ENCODE measurements around the gene CFAP57.

Gene CFAP57

GRCh38 chr1:43256675-43257570, 84.8 kb downstream of the CFAP57 start:
- DNase-seq, result no peak

DNA sequence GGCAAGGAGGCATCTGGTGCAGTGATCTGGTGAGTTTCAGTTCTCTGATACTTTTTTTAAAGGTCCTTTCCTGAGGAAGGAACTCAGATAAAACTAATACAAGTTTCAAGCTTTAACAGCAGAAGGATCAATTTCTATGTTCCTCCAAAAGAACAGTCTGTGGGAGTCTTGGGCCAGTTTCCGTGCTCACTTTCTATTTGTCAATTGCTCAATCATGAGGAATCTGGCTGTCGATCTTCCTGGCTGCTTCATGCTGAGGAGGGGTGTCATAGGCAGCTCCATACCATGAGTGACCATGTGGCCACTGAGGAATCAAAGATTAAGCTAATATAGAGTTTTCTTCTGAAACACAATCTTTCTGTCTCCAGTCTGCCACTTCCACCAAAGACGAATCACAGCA, 86.2 kb downstream of the CFAP57 start:
- no peak for DNase-seq

DNA sequence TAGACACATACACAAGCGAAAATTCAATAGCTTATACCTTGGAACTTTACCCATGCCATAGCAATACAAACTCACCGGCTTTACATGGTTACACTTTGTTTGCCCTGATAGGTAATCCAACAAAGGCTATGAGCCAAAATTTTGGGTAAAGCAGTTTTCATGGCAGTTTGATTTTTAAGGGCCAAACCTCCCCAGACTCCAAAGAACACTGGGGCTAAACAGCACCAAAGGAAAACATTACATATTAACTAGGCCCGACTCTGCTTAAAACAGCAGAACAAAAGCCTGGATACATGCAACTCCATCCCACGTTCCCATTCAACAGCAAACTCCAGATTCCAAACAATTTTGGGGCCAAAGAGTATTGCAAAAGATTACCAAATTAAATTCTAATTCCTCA, 93.3 kb downstream of the CFAP57 start:
- DNase-seq, result no peak

- no peak for DNase-seq
These were observed 94.8 kb downstream of the CFAP57 start for GRCh38 chr1:43266881-43267280.

GRCh38 chr1:43267291-43267805, 95.2 kb downstream of the CFAP57 start:
- DNase-seq, result no peak

DNA sequence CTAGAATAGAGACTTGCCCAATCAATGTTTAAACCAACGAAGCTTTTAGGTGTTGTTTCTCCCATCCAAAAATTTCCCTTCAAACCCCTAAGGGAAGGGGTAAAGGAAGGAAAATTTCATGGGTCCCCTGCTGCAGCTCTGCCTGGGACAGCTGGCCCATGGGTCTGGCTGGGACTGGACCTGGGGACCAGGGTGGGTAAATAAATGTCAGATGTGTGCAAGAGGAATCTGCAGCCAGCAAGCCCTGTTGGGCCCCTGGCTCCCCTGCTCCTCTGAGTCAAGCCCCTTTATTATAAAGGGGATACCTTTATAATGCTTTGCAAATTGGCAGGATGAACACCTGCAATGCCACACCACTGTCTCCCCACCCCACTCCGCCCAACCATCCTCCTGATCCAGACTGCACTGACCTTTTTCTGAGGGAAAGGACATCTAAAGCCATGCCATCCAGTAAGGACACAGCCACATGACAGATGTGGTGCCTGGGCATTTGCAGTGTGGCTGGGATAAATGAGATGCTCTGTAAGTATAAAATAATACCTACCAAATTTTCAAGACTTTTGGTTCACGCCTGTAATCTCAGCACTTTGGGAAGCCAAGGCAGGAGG, 95.8 kb downstream of the CFAP57 start:
- DNase-seq, result no peak

GRCh38 chr1:43269627-43270375, 97.7 kb downstream of the CFAP57 start, which contains the start of gene TMEM125:
TMEM125 (plus strand) TSS chr1:43269983; CDS start chr1:43272723, 2,740 bp downstream.
- no peak for DNase-seq

DNA sequence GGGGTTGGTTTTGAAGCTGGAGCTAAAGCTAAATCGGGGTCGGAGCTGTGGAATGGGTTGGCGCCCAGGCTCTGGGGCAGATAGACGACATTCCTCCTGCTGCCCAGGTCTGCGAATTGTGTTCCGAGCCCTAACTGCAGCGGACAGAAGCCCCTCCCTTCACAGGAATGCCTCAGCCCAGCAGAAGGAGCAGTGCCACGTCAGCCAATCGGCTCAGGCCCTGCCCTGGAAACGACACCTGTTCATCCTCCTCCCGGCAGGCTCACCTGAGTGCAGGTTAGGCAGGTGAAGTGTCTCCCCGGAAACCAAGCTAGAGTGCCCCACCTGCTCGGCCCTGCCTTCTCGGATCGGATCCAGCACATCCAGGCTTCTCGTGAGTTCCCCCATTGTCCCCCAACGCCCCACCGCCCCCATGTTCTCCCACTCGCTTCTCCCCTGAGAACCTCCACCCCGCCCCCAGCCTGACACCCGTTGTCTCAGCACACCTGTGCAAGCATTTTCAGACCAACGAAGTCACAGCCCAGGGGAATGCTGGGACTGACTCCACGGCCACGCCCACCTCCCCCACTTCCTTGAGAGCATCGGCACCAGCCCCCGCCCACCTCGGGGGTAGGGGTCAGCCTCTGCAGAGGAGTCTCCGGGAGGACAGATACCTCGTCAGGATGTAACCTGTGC, 98.4 kb downstream of the CFAP57 start:
- DNase-seq, result no peak

GRCh38 chr1:43271186-43272118, 99.3 kb downstream of the CFAP57 start:
- DNase-seq, result no peak

DNA sequence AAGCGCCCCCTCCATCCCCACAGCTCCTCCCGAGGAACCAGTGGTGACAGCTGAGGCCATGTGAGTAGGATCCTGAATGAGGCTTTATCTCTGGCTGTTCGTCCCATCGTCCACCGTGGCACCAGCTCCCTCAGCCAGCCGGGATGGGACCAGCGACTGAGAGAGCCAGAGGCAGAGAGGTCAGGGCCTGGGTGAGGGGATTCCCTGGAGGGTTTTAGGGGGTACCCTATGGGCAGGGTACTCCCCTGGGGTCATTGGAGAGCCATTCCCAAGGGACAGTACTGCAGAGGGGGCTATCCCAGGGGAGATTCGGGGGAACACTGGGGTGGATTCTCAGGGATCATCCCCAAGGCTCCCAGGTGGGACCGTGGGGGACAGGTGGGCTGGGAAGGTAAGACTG, 100.0 kb downstream of the CFAP57 start:
- DNase-seq, result no peak

- no peak for DNase-seq
These were observed 100.7 kb downstream of the CFAP57 start for GRCh38 chr1:43272576-43273571.

DNA sequence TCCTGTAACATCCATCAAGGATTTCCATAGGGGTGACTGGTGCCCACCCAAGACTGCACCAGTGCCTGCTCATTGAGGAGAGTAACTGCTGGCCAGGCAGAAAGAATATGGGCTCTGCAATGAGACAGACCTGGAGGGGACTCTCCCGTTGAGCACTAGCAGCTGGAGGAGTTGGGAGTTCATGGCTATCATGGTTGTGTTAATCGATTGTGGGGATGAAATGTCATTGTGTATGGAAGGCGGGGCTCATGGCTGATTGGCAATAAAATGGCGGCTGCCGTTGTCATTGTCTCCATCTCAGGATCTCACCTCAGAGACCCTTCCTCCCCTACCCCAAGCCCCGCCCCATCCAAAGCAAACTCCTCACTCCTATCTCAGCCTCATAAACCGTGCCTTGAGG, 101.6 kb downstream of the CFAP57 start:
- no peak for DNase-seq

GRCh38 chr1:43274125-43274803, 102.1 kb downstream of the CFAP57 start:
- DNase-seq, result no peak

- no peak for DNase-seq
These were observed 102.7 kb downstream of the CFAP57 start for GRCh38 chr1:43274804-43275180.

GRCh38 chr1:43275826-43276620, 103.9 kb downstream of the CFAP57 start:
- DNase-seq, result no peak

DNA sequence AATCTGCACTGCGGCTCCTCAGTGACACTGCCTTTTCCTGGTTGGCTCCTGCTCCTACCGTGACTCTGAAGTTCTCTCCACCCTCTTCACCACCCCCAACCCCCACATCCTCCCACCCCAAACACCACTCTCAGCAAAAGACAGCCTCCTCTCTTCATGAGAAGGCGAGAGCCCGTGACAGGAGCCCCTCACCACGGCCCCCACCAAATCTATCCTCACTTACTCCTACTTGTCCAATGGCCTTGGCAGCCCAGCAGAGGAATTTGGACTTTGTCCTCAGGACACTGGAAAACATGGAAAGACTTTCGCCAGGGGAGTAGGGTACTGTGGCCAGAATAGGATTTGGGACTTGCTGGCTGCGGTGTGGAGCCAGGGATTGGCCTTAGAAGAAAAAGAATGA, 104.5 kb downstream of the CFAP57 start:
- DNase-seq, result no peak

DNA sequence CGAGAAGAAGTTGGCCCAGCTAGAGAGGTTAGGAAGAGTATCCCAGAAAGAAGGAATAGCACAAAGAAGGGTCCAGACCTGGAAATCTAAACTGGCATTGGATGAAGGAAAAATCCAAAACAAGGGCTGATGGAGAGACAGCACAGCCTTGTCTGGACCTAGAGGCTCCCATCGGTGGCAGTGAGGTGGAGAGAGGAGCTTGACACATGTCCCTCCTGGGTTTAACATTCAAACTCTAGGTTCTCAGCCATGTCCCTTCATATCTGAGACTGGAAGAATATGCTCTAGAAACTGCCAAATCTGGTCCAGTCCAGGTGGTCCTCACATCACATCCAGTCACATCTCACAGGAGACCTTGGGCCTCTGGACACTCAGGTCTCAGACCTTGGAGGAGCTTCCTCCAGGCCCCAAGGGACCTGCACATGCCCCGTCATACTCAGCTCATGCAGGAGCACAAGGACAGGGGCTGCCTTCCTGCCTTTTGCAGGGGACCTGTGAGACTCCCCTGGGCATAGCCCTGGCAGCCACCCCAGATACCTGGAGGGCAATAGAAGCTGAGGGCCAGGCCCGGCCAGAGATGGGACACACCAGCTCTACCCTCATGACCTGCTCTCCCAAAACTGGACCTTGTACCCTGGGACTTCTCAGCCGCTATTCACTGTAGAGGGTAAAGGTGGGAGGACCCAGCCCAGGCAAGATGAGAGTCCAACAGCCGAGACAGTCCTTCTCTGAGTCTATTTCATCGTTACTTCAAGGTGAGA, 105.2 kb downstream of the CFAP57 start:
- no peak for DNase-seq

DNA sequence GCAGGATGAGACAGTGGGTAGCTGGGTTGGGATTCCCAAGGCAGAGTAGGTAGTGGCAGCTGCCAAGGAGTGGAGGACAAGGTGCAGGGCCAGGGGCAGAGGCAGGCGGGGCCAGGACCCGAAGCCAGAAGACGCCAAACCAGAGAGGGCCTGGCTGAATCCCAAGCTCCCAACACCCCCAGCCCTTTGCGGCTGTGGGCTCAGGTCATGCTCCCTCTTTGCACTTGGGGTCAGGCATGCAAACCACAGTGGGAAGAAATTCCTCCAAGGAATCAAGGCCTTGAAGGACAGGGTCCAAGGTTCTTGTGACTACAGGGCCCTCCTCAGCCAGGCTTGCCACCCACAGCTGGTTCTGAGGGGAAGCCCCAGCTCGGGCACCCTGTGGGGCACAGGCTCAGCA, 107.0 kb downstream of the CFAP57 start:
- DNase-seq, result no peak

Measured in NCI-H1436 treated with DMSO at 0.1 percent for 48 hours (cell line).